ENCODE measurements around the gene DCD.

DNA sequence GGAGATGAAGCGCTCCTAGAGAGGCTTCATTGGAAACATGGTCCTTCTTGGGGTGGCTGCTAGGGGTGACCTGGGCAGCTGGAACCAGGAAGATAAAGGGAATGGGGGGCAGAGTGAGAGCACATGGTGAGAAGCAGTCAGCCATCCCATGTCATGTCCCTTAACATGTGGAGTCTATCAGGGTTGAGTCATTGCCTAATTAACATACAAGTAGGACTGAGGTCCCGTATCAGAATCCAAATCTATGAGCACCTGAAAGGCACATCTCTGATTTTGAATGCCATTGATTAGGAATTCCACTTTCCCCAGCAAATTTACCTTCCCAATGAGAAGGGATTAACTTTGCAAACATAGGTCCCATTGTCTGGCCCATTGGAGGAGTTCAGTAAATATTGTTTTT, 39.4 kb downstream of the DCD start:
- TF ChIP-seq POLR2AphosphoS5 (IDR thresholded peaks at IDR 0.05) (no peak), EZH2 (IDR thresholded peaks at IDR 0.05; ENCODE audit: borderline replicate concordance, insufficient read depth, low read length, poor library complexity, severe bottlenecking) (no peak), MXI1 (conservative IDR thresholded peaks at IDR 0.05; ENCODE audit: poor library complexity, severe bottlenecking) (no peak), TAF1 (IDR thresholded peaks at IDR 0.05; ENCODE audit: low read depth) (no peak)
- TF ChIP-seq, protein P1, sequence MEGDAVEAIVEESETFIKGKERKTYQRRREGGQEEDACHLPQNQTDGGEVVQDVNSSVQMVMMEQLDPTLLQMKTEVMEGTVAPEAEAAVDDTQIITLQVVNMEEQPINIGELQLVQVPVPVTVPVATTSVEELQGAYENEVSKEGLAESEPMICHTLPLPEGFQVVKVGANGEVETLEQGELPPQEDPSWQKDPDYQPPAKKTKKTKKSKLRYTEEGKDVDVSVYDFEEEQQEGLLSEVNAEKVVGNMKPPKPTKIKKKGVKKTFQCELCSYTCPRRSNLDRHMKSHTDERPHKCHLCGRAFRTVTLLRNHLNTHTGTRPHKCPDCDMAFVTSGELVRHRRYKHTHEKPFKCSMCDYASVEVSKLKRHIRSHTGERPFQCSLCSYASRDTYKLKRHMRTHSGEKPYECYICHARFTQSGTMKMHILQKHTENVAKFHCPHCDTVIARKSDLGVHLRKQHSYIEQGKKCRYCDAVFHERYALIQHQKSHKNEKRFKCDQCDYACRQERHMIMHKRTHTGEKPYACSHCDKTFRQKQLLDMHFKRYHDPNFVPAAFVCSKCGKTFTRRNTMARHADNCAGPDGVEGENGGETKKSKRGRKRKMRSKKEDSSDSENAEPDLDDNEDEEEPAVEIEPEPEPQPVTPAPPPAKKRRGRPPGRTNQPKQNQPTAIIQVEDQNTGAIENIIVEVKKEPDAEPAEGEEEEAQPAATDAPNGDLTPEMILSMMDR (IDR thresholded peaks at IDR 0.05; ENCODE audit: poor library complexity, severe bottlenecking) = no peak
